Colon (tissue), 2 donors: ENCODE data around the gene BRD3.
"Not testable (repeated sequence)": the region's sequence is repeated elsewhere in the genome, so short reads cannot be mapped to it uniquely, and the experiment has no call there.

ENCODE experiments used
- FAIRE-seq: peaks from 2 replicates; lab custom pipeline; 2012; peaks lifted over from hg19 to GRCh38; lab: Jason Lieb, UNC
- donor health status: control.
- donor health status: control.

The BRD3 gene

GRCh38 chr9:134067904-134068743 lies at the start of gene BRD3:
Gene BRD3 (minus strand): TSS chr9:134068026. CDS start chr9:134053477, 14,549 bp downstream.
- FAIRE-seq, result no peak

GRCh38 chr9:134112561-134112960 lies 44.7 kb upstream of the BRD3 start:
- no peak for FAIRE-seq

DNA sequence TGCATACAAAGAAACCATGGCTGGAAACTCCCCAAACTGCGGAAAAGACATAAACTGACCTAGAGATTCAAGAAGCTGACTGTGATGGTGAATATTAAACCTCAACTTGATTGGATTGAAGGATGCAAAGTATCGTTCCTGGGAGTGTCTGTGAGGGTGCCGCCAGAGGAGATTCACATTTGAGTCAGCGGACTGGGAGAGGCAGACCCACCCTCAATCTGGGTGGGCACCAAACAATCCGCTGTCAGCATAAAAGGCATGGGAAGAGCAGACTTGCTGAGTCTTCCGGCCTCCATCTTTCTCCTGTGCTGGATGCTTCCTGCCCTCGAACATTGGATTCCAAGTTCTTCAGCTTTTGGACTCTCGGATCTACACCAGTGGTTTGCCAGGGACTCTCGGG lies 43.2 kb upstream of the BRD3 start:
- FAIRE-seq, result no peak

- FAIRE-seq, result no peak
These were observed 35.7 kb upstream of the BRD3 start for GRCh38 chr9:134103391-134103998.

DNA sequence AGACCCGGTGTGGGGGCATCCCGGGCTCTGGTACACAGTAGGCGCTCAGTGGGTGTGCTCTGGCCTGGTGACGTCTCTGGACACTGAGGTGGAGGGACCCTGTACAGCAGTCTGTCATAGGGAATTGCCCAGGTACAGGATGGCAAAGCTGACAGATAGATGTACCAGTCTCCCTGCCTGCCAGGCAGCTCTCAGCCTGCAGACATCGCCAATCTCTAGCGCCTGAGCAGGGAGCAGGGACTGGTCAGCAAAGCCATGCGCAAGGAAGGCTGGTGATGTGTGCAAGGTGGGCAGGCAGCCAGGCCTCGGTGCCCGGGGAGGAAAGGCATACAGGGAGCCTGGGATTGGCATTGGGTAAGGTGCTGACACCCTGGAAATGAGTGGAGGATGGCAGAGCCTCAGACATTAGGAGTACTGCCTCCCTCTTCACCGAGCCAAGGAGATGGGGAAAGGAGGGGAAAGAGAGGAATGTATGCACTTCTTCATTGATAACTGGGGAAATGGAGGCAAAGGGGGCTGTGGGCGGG lies 33.9 kb upstream of the BRD3 start:
- no peak for FAIRE-seq

GRCh38 chr9:134101133-134101532 lies 33.3 kb upstream of the BRD3 start:
- not testable (repeated sequence) for FAIRE-seq

DNA sequence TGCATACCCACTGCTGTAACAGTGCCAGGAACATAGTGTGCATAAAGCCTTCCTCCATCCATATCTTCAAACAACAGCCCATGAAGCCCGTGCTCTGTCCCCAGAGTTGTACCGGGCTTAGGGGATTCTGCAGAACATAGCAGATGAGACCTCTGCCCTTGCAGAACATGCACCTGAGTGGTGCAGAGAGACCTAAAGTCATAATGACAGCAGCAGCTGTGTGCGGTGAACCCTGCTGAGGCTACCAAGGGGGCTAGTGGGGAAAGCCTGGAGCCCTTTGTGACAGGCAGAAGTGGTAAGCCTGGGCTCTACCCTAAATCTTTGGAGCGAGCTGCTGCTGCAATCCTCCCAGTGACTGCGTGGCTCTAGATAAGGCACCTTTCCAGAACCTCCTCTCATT lies 32.2 kb upstream of the BRD3 start:
- no peak for FAIRE-seq

DNA sequence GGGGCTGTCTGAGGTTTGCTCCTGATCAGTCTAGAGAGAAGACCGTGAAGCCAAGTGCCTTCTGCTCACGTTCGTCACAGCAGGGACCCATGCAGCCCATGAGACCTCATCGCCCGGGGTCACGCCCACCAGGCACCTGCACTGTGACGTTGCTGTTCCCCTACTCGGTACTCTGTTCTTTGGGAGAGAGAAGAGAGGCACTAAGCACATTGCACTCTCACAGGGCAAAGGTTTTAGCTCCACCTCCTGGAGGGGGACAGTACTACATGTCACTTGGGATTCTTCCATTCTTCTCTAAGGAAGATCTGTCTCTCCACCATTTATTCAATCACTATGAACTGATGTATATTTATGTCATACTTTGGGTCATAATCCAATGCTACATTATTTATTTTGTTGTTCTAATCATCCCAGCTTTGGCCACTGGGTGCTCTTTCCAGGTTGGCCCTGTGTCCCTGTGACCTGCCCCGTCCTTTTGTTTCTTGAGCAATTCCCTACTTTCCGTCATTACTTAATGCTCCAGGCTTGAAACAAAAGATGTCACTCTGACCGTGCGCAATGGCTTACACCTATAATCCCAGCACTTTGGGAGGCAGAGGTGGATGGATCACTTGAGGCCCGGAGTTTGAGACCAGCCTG lies 31.4 kb upstream of the BRD3 start:
- FAIRE-seq, result no peak

GRCh38 chr9:134089972-134090371 lies 22.1 kb upstream of the BRD3 start:
- FAIRE-seq, result no peak

DNA sequence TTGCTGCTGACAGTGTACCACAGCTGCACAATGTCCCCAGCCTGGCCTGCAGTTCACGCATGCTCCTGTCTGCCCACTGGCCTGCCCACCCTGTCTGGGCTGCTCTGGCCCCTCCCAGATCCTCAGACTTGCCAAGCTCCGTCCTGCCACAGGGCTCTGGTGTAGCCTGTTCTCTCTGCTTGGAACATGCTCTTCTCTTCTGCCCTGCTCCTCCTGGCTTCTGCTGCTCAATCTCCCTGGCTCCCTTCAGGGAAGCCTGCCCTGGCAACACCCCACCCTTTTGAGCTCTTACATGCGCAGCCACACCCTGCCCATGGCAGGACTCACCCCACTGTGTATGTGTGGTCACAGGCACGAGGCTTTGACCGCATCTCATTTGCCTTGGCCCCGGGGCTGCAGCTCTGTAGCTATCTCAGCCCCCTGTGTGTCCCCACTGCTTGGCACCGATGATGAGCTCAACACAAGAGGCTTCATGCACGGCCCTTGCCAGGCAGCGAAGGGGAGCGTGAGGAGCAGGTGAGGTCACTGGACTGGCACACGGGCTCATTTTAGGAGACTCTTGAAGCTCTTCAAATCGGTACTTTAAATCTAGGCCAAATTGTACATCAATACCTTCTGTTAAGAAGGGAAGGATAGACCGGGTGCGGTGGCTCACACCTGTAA lies 20.4 kb upstream of the BRD3 start:
- FAIRE-seq, result no peak

DNA sequence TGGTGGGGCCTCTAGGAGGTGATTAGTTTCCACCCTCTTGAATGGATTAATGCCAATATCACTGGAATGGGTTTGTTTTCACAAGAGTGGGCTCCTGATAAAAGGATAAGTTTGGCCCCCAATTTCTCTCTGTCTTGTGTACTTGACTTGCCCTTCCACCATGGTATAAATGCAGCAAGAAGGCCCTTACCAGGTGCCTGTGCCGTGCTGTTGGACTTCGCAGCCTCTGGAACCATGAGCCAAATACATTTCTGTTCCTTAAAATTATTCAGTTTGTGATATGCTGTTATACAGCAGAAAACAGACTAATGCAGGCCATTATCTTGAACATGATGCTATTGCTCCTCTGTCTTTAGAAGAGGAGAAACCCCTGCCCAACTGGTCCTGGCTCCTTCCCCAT lies 17.8 kb upstream of the BRD3 start:
- no peak for FAIRE-seq

- FAIRE-seq, result no peak
These were observed 15.6 kb upstream of the BRD3 start for GRCh38 chr9:134083451-134083850.

GRCh38 chr9:134076644-134077043 lies 8.8 kb upstream of the BRD3 start:
- no peak for FAIRE-seq

DNA sequence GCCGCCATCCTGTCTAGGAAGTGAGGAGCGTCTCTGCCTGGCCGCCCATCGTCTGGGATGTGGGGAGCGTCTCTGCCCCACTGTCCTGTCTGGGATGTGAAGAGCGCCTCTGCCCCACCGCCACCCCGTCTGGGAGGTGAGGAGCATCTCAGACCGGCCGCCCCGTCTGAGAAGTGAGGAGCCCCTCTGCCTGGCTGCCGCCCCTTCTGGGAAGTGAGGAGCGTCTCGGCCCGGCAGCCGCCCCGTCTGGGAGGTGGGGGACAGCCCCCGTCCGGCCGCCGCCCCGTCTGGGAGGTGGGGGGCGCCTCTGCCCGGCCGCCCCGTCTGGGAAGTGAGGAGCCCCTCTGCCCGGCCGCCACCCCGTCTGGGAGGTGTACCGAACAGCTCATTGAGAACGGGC lies 7.9 kb upstream of the BRD3 start:
- FAIRE-seq, result not testable (repeated sequence)

DNA sequence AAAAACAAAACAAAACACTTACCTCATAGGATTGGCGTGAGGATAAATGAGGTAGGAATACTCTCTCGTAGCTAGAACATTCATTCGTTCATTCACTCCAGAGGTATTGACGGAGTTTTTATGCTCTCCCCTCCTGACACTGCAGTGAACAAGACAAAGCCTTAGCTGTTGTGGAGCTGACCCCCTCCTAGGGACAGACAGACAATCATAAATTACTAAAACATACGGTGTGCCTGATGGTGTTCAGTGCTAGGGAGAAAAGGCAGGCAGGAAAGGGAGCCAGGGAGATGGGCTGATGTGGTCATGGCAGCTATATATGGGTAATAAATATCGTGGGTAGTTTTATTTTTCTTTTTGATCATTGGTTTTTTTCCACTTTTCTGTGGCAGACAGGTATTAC lies 5.7 kb upstream of the BRD3 start:
- no peak for FAIRE-seq

GRCh38 chr9:134072683-134073082 lies 4.9 kb upstream of the BRD3 start:
- not testable (repeated sequence) for FAIRE-seq

DNA sequence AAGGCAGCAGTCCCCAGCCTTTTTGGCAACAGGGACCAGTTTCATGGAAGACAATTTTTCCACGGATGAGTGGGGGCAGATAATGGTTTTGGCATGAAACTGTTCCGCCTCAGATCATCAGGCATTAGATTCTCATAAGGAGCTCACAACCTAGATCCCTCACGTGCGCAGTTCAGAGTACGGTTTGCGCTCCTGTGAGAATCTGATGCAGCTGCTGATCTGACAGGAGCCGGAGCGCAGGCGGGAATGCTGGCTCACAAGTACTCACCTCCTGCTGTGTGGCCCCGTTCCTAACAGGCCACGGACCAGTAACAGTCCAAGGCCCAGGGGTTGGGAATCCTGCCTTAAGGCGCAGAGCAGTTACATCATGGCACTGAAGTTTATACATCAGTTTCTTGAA lies 3.3 kb upstream of the BRD3 start:
- FAIRE-seq, result no peak

DNA sequence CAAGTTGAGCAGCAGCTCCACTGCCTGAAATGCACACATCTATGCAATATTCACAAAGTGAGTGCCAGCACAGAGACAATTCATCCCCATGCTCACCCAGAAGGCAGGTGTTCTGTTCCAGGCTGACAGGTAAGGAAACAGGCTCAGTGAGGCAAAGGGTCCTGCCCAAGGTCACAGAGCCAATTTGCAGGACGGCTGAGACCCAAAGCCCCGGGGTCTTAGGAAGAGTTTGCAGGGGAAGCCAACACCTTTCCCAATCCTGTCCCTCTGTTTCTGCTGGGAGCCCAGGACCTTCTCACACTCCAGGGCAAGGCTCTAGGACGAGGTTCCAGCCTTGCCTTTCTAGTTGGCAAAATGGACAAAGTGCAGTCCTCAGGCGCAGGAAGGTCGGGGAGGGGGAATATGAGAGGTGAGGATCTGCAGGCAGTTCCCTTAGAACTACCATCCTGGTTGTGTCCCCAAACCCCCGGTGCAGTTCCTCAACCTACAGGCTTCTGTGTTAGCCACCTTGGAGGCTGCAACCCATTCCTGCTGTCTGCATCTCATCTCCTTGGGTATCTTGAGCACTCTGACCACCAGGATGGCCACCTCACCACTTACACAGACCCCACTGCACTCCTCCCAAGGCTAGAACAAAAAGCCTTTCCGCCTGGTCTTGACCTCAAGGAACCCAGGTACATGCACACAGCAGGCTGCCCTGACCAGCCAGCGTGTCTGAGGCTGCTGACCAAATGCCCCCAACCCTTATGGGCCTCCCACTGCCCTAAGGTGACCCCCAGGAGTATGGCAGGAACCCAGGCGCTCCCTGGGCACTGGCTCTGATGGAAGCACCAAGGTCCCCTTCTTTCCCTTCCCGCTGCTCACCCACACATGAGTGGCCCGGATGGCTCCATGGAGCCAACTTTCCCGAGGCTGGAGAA lies 1.9 kb upstream of the BRD3 start:
- no peak for FAIRE-seq

- no peak for FAIRE-seq
These were observed 1.1 kb upstream of the BRD3 start for GRCh38 chr9:134068744-134069479.
